Astrocyte (in vitro differentiated cells and primary cell): ENCODE data around the gene ADCK1.

ENCODE experiments used
- EZH2 ChIP-seq: IDR thresholded peaks from 2 replicates; pipeline ENCODE4 v1.6.1; 2012; ENCODE audit warnings: mild to moderate bottlenecking, low read length, inconsistent platforms; ENCODE audit not compliant: insufficient read depth
- TF ChIP-seq, protein P1 (sequence below): IDR thresholded peaks from 2 replicates; pipeline ENCODE4 v1.5.1; 2011; ENCODE audit warnings: low read depth, mild to moderate bottlenecking, inconsistent platforms, low read length, moderate library complexity; ENCODE audit not compliant: insufficient read depth

DNA sequence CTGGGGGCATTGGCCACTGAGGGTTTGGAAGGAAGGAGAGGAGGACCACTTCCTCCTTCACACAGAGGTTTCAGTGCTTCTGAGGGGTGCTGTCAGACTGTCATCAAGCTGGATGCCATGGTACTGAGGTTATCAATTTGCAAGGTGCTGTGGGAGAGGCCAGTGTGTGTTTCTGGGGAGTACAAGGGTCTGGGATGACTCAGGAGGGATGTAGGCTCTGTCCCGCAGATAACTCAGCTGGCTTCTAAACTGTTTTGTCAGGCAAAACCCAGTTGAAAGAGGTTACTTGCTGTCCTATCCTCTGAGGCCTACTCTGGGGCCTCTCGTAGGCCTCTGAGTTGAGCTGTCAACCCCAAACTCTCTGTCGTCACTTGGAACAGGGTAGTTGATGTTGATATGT, 22.8 kb downstream of the ADCK1 start:
- TF ChIP-seq, protein P1, sequence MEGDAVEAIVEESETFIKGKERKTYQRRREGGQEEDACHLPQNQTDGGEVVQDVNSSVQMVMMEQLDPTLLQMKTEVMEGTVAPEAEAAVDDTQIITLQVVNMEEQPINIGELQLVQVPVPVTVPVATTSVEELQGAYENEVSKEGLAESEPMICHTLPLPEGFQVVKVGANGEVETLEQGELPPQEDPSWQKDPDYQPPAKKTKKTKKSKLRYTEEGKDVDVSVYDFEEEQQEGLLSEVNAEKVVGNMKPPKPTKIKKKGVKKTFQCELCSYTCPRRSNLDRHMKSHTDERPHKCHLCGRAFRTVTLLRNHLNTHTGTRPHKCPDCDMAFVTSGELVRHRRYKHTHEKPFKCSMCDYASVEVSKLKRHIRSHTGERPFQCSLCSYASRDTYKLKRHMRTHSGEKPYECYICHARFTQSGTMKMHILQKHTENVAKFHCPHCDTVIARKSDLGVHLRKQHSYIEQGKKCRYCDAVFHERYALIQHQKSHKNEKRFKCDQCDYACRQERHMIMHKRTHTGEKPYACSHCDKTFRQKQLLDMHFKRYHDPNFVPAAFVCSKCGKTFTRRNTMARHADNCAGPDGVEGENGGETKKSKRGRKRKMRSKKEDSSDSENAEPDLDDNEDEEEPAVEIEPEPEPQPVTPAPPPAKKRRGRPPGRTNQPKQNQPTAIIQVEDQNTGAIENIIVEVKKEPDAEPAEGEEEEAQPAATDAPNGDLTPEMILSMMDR = no peak
- no peak for TF ChIP-seq EZH2
